Duodenal mucosa (tissue), 2 donors: ENCODE data around the gene DNAJA1.

Experiments used
- H3K27ac ChIP-seq: one replicate; pipeline ENCODE4 v1.7.0; 2013; ENCODE audit warnings: low read depth, low read length
- H3K27me3 ChIP-seq, 2 donors: one replicate each; pipeline ENCODE4 v1.7.0; 2013; ENCODE audit warnings: low read length in 2 of 2, control low read depth in 1 of 2; ENCODE audit not compliant: insufficient read depth in 2 of 2, control insufficient read depth in 1 of 2
- H3K36me3 ChIP-seq, 2 donors: one replicate each; pipeline ENCODE4 v1.7.0; 2013; ENCODE audit warnings: low read length in 2 of 2, control low read depth in 1 of 2; ENCODE audit not compliant: insufficient read depth in 2 of 2, control insufficient read depth in 1 of 2
- H3K4me1 ChIP-seq, 2 donors: one replicate each; pipeline ENCODE4 v1.7.0; 2013; ENCODE audit warnings: low read length in 2 of 2, control low read depth in 1 of 2; ENCODE audit not compliant: insufficient read depth in 2 of 2, control insufficient read depth in 1 of 2
- H3K4me3 ChIP-seq, 2 donors: one replicate each; pipeline ENCODE4 v1.7.0; 2013; ENCODE audit warnings: low read length in 2 of 2, low read depth in 1 of 2
- H3K9ac ChIP-seq, 2 donors: one replicate each; pipeline ENCODE4 v1.7.0; 2013; ENCODE audit warnings: low read length in 2 of 2, low read depth in 1 of 2
- H3K9me3 ChIP-seq, 2 donors: one replicate each; pipeline ENCODE4 v1.7.0; 2013; ENCODE audit warnings: low read length in 2 of 2, control low read depth in 1 of 2; ENCODE audit not compliant: control insufficient read depth in 1 of 2

DNAJA1 gene

GRCh38 chr9:33025572-33026342 is 684 bp downstream of the DNAJA1 start:
- peak overlapping the region; percentile 97 to 98 for H3K4me3 ChIP-seq
- peak overlapping the region; percentile 100 for H3K9ac ChIP-seq
- peaks cover 26 to 43% of the 10 kb centered on the region in 2 donors for H3K4me1 ChIP-seq
- H3K36me3 ChIP-seq, result peaks cover 12 to 27% of the 10 kb centered on the region in 2 donors
- no peaks in the 10 kb centered on the region for H3K9me3 ChIP-seq
- H3K27ac ChIP-seq, result peak overlapping the region; percentile 100
- H3K27me3 ChIP-seq, result no peaks in the 10 kb centered on the region

- H3K27me3 ChIP-seq, result no peaks in the 10 kb centered on the region
- no peak overlapping the region for H3K27ac ChIP-seq
- peaks cover 30 to 54% of the 10 kb centered on the region in 2 donors for H3K36me3 ChIP-seq
- H3K4me1 ChIP-seq, result peaks cover 19 to 32% of the 10 kb centered on the region in 2 donors
- H3K9ac ChIP-seq, result no peak overlapping the region
- H3K4me3 ChIP-seq, result no peak overlapping the region
- no peaks in the 10 kb centered on the region for H3K9me3 ChIP-seq
Measured at GRCh38 chr9:33029231-33029786, 4.2 kb downstream of the DNAJA1 start.

- no peak overlapping the region for H3K9ac ChIP-seq
- H3K27ac ChIP-seq, result no peak overlapping the region
- H3K27me3 ChIP-seq, result no peaks in the 10 kb centered on the region
- no peak overlapping the region for H3K4me3 ChIP-seq
- H3K9me3 ChIP-seq, result no peaks in the 10 kb centered on the region
- peaks cover 17 to 31% of the 10 kb centered on the region in 2 donors for H3K4me1 ChIP-seq
- H3K36me3 ChIP-seq, result peaks cover 37 to 64% of the 10 kb centered on the region in 2 donors
Measured at GRCh38 chr9:33030285-33030684, 5.2 kb downstream of the DNAJA1 start.

- Histone ChIP-seq H3K4me1 (peaks cover 8 to 20% of the 10 kb centered on the region in 2 donors), H3K9me3 (no peaks in the 10 kb centered on the region), H3K36me3 (peaks cover 55 to 78% of the 10 kb centered on the region in 2 donors), H3K27ac (no peak overlapping the region), H3K4me3 (no peak overlapping the region), H3K27me3 (no peaks in the 10 kb centered on the region), H3K9ac (no peak overlapping the region)
Measured at GRCh38 chr9:33032292-33032691, 7.2 kb downstream of the DNAJA1 start.

- H3K27me3 ChIP-seq, result no peaks in the 10 kb centered on the region
- no peaks in the 10 kb centered on the region for H3K9me3 ChIP-seq
- no peak overlapping the region for H3K9ac ChIP-seq
- H3K36me3 ChIP-seq, result peaks cover 59 to 84% of the 10 kb centered on the region in 2 donors
- H3K27ac ChIP-seq, result no peak overlapping the region
- H3K4me3 ChIP-seq, result no peak overlapping the region
- H3K4me1 ChIP-seq, result peaks cover 8 to 17% of the 10 kb centered on the region in 2 donors
Measured at GRCh38 chr9:33032865-33033264, 7.8 kb downstream of the DNAJA1 start.

GRCh38 chr9:33040792-33041431 is 15.8 kb downstream of the DNAJA1 start:
- Histone ChIP-seq H3K4me1 (peaks cover 6% of the 10 kb centered on the region in 2 donors), H3K9ac (no peak overlapping the region), H3K9me3 (no peaks in the 10 kb centered on the region), H3K36me3 (peaks cover 20 to 45% of the 10 kb centered on the region in 2 donors), H3K27me3 (no peaks in the 10 kb centered on the region), H3K27ac (no peak overlapping the region), H3K4me3 (no peak overlapping the region)

- H3K9ac ChIP-seq, result no peak overlapping the region
- no peaks in the 10 kb centered on the region for H3K9me3 ChIP-seq
- H3K4me1 ChIP-seq, result peaks cover 6% of the 10 kb centered on the region in 2 donors
- H3K4me3 ChIP-seq, result no peak overlapping the region
- no peak overlapping the region for H3K27ac ChIP-seq
- no peaks in the 10 kb centered on the region for H3K27me3 ChIP-seq
- peaks cover 13 to 43% of the 10 kb centered on the region in 2 donors for H3K36me3 ChIP-seq
Measured at GRCh38 chr9:33041432-33042188, 16.5 kb downstream of the DNAJA1 start.

GRCh38 chr9:33042473-33042872 is 17.4 kb downstream of the DNAJA1 start:
- peaks cover 6% of the 10 kb centered on the region in 2 donors for H3K4me1 ChIP-seq
- no peaks in the 10 kb centered on the region for H3K9me3 ChIP-seq
- peaks cover 7 to 38% of the 10 kb centered on the region in 2 donors for H3K36me3 ChIP-seq
- no peak overlapping the region for H3K4me3 ChIP-seq
- H3K27ac ChIP-seq, result no peak overlapping the region
- no peaks in the 10 kb centered on the region for H3K27me3 ChIP-seq
- no peak overlapping the region for H3K9ac ChIP-seq

- peak overlapping the region; percentile 86 to 90 for H3K9ac ChIP-seq
- H3K27me3 ChIP-seq, result no peaks in the 10 kb centered on the region
- peaks cover 2 to 31% of the 10 kb centered on the region in 2 donors for H3K36me3 ChIP-seq
- no peaks in the 10 kb centered on the region for H3K9me3 ChIP-seq
- peaks cover 6% of the 10 kb centered on the region in 2 donors for H3K4me1 ChIP-seq
- H3K4me3 ChIP-seq, result peak overlapping the region; percentile 84 to 85
- no peak overlapping the region for H3K27ac ChIP-seq
Measured at GRCh38 chr9:33043671-33044070, 18.6 kb downstream of the DNAJA1 start.
